GM18873 (cell line): Measurements from ENCODE around the gene GDF9.
A peak's percentile ranks its signal among the peaks of the same experiment; 100 is the strongest.

Experiments used
- ATAC-seq: cut with Tn5 transposase; IDR thresholded peaks from one replicate; pipeline ENCODE4 v1.9.1; 2021; ENCODE audit warnings: mild to moderate bottlenecking, moderate library complexity, moderate number of reproducible peaks; ENCODE audit not compliant: unreplicated experiment, low FRiP score

GDF9 gene

DNA sequence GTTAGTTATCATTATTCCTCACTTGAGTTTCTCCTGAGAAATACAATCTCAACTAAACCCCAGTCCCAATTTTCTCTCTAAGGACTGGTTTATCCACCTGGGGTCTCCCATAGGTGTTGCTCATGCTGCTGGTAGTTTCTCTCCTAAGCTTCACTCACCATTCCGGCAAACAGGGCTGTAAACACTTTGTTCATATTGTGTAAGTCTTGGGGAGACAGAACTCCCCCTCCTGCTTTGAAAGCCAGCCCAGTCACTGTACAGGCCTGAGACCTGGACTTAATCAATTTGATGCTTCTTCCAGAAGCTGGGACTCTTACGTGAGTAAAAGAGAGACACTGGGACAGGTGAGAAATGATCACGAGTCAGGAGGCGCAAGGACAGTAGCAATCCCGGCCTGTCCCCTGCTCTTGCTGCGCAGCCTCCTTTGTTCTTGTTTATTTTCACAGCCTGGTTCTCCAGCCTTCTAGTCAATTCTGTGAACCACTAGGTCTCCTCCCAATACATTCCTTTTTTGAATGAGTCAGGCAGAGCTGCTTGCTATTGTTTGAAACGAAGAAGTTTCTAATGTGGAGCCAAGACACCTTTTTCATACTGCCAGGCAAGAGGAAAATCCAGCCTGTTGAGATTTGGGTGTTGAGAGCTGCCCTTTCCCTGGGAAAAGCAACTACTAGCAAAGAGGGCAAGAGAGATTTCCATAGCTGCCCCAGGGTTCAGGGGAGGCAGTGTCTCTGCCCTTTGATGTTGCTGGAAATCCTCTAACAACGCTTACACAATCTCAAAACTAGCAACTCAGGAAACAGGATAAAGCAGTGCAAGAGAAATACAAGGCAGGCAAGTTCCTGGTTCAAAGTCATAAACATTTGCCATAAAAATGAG lies 26.6 kb downstream of the GDF9 start:
- ATAC-seq, result no peak

DNA sequence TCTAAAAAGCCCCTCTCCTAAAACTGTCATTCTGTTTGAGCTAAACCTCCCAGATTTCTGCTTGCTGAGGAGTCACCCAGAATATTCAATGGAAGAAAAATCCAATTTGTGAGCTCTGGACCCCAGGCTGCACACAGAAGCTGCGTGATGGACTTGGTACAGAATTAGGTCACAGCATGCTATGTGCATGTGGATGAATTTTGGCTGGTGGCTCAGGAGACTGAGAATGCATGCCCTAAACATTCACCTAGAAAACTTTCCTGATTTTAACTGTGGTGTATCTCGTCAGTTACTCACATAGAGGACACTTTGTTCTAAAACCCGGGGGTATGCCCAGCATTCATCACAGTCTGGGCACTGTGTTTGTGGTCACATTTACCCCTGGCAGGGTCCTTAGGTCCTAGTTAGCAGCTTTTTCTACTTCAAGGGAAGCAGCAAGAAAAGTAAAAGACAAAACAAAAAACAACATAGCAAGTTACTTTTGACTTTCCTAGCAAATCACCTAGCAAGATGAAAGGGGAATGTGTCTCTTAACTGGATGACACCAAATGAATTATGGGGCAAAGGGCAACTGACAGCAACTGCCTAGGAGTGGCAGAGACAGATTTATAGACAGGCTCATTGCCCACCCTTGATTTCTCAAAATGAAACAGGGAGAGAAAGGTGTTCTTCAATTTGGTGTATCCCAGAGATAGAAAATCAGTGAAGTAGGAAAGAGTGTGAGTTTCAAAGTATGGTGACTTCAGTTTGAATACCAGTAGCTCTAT lies 27.6 kb downstream of the GDF9 start:
- ATAC-seq, result no peak

DNA sequence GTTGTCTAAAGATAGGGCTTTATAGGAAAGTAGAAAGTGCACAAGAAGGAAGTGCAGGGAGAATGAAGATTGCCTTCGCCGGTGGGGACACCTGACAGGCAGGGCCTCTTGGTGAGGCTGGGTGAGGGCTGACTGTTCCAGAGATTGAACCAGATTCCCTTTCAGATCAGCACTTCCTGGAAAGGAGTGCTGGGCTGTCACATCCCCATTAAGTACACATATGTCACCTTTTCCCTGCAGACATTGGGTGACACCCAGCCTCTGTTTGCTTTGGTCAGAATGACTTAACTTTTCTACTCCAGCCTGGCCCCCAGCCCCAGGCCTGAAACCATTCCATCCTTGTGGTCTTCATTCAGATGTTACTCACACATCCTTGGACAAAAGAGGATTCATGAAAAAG lies 28.4 kb downstream of the GDF9 start:
- no peak for ATAC-seq

DNA sequence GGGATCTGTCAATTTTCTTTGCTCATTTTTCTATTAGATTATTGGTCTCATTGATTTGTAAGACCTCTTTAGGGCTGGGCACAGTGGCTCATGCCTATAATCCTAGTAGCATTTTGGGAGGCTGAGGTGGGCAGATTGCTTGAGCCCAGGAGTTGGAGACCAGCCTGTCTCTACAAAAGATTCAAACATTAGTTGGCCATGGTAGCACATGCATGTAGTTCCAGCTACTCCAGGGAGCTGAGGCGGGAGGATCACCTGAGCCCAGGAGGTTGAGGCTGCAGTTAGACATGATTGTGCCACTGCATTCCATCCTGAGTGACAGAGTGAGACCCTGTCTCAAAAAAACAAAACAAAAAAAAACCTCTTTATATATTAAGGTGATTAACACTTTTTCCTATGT lies 29.4 kb downstream of the GDF9 start:
- no peak for ATAC-seq

DNA sequence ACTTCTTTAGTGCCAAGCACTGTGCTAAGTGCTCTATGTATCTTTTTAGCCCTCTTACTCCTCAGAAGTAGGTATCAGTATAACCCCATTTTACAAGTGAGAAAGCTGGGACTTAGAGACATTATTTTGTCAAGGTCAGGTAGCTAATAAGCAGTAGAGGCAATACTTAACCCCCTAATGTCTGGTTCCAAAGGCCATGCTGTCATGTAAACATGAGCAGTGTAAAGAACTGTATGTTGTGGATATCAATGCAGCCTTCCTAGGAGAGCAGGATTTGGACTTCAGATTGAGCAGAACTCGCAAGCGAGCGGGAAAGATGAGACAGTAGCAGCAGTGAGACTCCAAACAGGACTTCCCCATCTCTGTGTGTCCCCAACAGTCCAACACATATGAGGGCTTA lies 32.2 kb downstream of the GDF9 start:
- no peak for ATAC-seq

DNA sequence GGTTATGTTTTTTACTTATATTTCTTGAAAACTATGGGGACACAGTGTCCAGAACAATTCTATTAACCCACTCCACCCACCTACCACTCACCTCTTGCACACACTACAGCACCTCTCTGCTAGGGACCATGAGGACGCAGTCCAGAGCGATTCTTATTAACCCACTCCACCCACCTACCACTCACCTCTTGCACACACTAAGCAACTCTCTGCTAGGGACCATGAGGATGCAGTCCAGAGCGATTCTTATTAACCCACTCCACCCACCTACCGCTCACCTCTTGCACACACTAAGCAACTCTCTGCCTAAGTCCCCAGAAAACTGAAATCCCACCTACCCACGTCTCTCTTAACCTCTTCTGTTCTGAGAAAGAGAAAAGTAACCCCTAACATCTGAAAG lies 33.7 kb downstream of the GDF9 start:
- no peak for ATAC-seq

DNA sequence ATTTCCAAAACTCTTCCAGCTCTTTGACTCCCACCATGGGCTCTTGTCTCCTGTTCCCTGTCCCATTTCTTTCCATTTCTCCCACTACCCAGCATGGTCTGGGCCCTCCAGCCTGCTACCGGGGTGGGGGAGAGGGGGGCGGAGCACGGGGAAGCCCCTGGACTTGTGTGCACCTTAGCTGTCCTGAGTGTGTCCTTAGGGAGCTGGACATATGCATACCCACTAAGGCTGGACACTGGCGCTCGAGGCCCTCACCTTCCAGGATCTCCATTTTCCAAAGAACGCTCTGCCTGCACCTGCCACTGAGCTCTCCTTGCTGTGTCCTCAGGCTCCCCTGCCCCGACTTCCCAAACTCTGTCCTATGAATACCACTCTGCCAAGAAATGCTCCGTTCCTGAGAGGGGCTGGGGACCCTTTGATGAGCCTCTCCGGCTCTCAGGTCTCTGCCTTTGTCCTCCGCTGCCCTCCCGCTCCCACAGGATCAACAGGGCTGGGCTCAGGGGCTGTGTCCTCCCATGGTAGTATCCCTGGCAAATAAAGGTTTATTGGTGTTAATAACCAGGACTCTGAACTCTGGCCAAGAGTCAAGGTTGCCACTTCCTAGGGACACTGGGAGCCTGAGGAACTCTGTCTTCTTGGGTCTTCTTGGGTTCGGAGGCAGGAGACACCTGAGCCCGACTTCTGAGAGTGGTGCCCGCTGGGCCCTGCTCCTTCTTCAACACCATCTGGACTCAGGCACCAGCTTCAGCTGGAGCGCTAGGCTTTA lies 35.0 kb downstream of the GDF9 start:
- no peak for ATAC-seq

DNA sequence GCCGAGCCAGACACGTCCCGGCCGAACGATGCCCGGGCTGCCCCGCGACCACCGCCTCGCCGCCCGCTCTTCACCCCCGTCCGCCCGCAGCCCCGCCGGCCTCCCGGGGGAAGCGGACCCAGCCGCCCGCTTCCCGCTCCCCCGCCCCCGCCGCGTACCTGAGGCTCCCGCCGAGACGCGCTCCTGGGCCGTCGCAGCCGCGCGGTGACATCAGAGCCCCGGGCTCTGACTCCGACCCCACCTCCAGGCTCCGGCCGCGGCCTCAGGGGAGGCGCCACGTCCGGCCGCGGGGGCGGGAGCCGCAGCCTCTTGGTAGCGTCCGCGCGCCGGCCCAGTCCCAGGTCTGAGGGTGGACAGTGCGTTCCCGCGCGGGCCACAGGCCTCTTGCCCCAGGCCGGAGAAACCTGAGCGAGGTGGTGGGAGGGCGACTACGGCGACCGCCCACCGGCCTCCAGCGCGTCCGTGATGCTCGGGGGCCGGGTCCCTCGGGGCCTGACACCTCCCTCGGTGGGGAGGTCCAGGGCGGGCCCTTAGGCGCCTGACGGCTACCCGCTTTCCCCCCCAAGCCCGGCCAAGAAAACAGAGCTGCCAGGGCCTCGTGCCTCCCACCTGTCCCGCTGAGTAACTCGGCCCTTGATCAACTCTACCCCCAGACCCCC lies 35.7 kb downstream of the GDF9 start, which contains the start of gene SHROOM1:
TSS of gene SHROOM1 (minus strand) at position 212 of the 659 bp plus-strand sequence. CDS start 4,507 bp downstream, outside the sequence.
- ATAC-seq, result peak; percentile 35

DNA sequence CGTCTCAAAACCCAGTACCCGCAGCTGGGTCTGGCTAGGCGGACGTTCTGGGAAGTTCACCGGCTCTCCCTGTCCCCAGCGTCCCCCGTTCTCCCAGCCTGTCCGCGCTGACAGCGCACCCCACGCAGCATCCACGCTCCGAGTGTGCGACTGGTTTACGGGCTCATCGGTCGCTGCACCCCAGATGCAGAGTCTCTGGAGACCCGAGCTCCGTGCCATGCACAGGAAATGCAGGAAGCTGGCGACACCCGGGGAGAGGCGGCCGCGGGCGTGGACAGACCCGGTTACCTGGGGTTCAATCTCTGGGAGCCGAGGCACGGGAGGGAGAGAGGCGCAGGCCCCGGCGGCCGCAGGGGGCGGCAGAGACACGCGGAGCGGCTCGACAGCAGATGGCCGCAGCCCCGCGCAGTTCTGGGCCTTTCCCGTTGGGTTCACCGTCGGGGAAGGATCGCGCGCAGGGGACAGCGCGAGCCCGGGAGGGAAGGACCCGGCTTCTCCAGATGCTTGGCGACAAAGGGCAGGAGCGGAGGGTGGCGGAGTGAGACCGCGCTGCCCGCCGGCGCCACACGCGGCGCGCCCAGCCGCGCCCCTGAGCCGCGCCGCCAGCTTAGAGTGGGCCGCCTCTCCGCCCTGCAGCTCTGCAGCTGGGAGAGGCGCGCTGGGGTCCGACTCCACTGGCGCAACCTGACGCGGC lies 36.4 kb downstream of the GDF9 start:
- peak; percentile 50 for ATAC-seq

DNA sequence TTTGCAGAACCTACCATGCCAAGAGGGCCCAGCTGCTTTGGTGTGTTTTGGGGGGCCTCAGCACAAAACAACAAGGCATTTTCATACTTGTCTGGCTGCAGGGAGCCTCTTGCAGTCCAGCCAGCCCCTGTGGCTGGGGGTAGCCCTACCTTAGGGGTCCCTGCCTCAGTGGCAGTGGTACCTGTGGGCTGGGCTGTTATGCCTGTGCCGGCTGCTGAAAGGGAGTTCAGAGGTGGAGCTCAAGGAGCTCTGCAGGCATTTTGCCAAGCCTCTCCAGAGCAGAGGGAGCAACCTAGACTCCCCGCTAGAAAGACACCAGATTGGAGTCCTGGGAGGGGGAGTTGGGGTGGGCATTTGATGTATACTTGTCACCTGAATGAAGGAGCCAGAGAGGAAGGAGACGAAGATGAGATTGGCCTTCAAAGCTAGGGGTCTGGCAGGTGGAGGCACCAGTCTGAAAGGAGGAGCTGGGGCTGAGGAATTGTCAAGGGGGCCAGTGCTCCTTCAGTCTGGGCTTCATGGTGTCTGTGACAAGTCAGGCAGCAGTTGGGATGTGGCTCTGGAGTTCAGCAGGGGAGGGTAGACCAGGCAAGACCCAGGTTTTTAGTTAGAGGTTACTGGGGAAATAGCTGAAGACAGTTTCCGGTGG lies 37.3 kb downstream of the GDF9 start:
- no peak for ATAC-seq

DNA sequence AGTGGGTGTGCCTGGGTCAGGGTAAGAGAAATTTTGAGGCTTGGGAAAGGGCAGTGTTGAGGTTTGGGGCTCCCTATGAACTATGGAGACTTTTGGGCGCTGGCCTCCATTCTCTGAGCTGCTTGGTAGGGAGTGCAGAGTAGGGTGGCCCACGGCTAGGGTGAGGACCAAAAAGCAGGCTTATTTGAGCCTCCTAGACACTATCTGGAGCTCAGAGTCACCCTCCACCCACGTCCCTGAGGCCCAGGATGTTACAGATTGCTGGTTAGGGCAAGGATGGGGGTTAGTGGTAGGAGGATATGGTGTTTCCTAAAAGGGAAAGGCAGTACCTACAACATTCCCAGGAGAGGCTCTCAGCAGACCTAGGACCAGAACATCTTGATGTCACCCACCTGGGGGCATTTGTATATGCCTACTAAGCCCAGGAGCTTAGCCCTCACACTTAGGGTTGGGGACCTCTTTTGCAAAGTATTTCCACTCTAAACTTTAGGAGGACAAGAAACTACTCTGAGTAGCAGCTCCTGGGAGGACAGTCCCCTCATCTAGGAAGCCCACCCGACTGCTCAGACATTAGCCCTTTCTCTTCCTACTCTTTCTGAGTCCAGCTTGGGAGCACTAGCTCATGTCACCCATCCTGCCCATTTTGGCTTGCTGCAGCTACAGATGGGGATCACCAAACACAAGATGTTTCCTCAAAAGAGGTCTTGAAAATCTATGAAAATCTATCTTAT lies 38.2 kb downstream of the GDF9 start:
- no peak for ATAC-seq

DNA sequence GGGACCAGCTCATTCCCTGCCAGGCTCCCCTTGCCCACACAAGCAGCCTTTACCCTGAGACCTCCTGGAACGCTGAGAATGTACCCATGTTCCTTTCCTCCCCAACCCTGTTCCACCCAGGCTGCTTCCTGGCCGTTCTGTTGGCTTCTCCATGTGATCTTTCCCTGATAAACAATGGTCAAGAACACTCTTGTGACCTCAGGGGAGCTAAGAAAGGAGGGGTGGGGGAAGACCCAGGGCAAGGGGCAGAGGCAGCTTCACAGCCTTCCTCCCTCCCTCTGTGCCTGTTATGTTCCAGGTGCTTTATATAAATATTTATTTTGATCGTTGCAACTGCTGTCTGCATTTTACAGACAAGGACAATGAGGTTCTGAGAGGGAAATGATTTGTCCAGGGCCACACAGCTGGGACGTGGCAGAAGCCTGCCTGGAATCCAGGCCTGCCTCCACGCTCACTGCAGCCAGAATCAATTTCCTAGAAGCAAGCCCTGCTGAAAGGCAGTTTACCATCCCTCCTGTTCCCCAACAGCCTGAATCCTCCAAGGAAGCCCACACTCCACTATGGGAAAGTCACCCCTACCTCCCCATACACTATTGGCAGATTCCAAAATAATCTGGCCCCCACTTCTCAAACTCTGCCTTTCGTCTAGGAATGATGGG lies 39.7 kb downstream of the GDF9 start:
- ATAC-seq, result no peak

DNA sequence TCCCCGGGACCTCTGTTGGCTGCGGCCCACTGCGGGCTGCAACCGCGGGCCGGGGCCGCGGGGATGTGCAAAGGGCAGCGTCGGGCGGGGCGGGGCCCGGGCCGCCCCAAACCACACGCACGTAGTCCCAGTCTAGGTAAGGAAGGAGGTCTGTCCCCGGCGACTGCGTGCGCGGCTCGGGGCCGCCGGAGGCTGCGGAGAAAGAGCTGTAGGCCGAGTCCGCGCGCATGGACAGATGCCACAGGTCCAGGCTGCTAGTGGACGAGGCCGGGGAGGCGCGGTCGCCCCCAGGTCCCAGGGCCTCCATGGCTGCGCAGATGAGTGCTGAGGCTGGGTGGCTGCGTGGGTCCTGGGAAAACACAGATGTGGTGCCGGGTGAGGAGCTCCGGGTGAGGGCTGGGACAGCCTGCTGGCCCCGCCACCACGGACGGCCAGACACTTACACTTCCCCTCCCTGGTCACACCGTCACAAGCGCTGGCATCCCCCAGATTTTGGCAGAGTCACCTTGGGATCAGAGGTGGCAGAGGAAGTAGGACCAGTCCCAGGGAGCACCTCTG lies 40.4 kb downstream of the GDF9 start:
- no peak for ATAC-seq

DNA sequence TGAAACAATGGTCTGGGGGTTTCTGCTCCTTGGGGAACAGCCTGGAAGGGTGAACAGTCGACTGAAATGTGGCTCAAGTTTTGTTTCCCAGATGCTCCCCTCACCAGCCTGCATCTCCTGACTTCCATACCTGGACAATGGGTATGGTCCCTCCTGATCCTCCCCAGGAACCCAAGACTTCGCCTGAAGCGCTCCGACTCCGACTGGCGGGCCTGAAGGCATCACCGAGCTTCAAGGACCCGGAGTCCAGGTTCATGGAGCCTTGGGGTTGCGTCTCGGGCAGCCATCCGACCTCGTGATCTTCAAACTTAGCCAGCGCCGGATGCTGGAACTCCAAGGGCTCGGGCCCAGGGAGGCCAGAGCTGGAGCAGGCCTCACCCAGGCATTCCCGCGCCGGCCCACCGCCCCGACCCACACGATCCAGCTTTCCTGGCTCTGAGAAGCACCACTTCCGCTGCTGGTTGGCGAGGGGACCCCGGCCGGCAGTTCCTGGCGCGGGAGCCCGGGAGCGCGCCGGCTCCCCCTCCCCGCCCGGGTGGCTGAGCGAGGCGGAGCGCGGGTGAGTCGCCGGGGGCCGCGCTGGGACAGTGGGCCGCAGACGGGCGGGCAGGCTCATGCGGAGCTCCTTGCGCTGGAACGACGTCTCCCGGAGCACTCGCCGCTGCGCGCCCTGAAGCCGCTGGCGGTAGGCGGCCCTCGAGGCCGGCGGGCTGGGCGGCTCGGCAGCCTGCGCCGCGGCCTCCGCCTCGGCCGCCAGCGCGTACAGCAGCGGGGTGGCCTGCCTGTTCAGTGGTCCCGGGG lies 41.0 kb downstream of the GDF9 start:
- ATAC-seq, result no peak

DNA sequence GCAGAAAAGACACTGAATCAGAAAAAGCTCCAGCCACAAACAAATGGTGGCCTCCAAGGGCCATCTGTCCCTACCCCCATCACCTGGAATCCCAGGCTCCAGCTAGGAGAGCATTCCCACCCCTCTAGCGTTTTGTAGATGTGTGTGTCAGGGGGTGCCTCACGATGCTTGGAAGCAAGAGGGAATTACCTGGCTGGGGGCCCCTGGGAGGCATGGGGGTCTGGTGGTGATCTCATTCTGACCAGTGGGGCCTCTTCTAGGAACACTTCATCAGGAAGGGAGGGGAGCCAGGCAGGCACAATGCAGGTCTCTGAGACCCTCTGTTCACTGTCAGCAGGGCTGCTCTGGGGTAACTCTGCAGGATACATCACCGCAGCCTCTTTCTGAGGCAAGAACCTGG lies 41.8 kb downstream of the GDF9 start:
- no peak for ATAC-seq

DNA sequence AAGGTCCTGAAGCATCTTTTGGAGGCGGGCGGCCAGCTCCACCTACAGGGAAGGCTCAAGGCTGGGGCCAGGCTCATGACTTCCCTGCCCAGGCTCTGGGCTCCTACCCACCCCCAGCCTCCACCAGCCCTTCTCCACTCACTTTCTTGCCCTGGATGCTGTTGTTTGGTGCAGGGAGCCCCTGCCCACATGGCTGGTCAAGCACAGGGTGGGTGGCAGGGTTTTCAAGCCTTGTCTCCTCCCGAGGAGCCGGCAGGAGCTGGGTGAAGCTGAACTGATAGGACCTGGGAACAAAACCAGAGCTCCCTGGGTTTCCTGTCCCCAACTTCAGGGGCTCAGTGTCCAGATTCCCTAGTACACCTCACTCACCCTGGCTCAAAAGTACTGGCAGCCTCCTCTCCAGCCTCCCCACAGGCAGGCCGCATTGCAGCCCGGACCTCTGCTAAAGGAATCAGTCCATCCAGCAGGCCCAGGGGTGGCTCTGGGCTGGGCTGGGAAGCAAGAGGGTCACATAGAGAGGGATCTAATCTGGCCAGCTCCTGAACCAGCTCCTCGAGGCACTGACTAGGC lies 42.7 kb downstream of the GDF9 start:
- no peak for ATAC-seq
